Right atrium auricular region (tissue), 2 donors: Measurements from ENCODE around the gene KHK. TPM values are rescaled to one million over a fixed set of nuclear protein-coding genes. Genes with fewer than 3 reads are reported as not detected.

Source experiments
- DNase-seq: peaks from one replicate; pipeline ENCODE4 v3.0.0-alpha.2; 2019; ENCODE audit warnings: low spot score
- H3K27ac ChIP-seq, 2 donors: fragments of 200-600 bp; sonication (generic); 1 replicate in 1 of 2; 2 replicates in 1 of 2; pipeline ENCODE4 v1.5.1; 2016 to 2019
- H3K27me3 ChIP-seq, 2 donors: fragments of 200-600 bp; sonication (generic); one replicate each; pipeline versions ENCODE4 v1.5.1 to v1.6.0; 2017 to 2019
- H3K36me3 ChIP-seq: fragments of 200-600 bp; sonication (generic); one replicate; pipeline ENCODE4 v1.5.1; 2016
- H3K4me1 ChIP-seq, 2 donors: fragments of 200-600 bp; sonication (generic); one replicate each; pipeline versions ENCODE4 v1.5.1 to v1.6.0; 2017 to 2019
- H3K4me3 ChIP-seq, 2 donors: fragments of 200-600 bp; sonication (generic); 1 replicate in 1 of 2; 2 replicates in 1 of 2; pipeline ENCODE4 v1.5.1; 2017 to 2019; ENCODE audit warnings: mild to moderate bottlenecking in 1 of 2, moderate library complexity in 1 of 2
- H3K9me3 ChIP-seq, 2 donors: fragments of 200-600 bp; sonication (generic); one replicate each; pipeline ENCODE4 v1.5.1; 2019
- total RNA-seq, 2 donors: library from RNA; depleted of rRNA; stranded (reverse); fragments of >200 nt; gene quantifications; one replicate each; pipeline ENCODE4 v1.1.0, GENCODE V29; 2016
- TF ChIP-seq, protein P1 (sequence below), 2 donors: fragments of 200-600 bp; sonication (generic); IDR thresholded peaks; one replicate each; pipeline ENCODE4 v1.5.1; 2019; ENCODE audit warnings: antibody characterized with exemption in 2 of 2

The KHK gene
- total RNA-seq, 2 donors from 2014 or later = 0.82 to 1.7 TPM

GRCh38 chr2:27130396-27130795, 43.8 kb downstream of the KHK start:
- H3K36me3 ChIP-seq = peaks cover 34% of the 10 kb centered on the region
- TF ChIP-seq, protein P1, sequence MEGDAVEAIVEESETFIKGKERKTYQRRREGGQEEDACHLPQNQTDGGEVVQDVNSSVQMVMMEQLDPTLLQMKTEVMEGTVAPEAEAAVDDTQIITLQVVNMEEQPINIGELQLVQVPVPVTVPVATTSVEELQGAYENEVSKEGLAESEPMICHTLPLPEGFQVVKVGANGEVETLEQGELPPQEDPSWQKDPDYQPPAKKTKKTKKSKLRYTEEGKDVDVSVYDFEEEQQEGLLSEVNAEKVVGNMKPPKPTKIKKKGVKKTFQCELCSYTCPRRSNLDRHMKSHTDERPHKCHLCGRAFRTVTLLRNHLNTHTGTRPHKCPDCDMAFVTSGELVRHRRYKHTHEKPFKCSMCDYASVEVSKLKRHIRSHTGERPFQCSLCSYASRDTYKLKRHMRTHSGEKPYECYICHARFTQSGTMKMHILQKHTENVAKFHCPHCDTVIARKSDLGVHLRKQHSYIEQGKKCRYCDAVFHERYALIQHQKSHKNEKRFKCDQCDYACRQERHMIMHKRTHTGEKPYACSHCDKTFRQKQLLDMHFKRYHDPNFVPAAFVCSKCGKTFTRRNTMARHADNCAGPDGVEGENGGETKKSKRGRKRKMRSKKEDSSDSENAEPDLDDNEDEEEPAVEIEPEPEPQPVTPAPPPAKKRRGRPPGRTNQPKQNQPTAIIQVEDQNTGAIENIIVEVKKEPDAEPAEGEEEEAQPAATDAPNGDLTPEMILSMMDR (IDR thresholded peaks at IDR 0.05) = no peak
- no peak overlapping the region for H3K27ac ChIP-seq
- H3K9me3 ChIP-seq = no peaks in the 10 kb centered on the region
- no peaks in the 10 kb centered on the region for H3K27me3 ChIP-seq
- DNase-seq = no peak
- H3K4me3 ChIP-seq = no peak overlapping the region
- H3K4me1 ChIP-seq = peaks cover 0 to 23% of the 10 kb centered on the region in 2 donors

DNA sequence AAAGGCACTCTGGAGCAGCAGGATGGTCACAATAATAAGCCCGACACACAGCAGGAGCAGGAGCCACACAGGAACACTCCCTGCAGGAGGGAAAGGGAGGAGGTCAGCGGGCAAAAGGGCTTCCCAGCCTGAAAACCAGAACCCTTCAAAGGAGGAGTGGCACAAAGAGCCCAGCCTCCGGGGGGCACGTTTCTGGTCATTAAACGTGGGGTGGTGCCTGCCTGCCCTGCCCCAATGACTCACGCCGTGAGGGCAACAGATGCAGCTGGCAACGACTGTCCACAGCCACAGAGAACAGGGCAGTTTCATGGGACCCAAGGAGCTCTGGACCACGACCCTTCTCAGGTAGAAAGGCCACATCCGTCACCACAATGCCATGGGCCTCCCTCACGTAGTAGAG, 44.9 kb downstream of the KHK start:
- Histone ChIP-seq H3K27ac (no peak overlapping the region), H3K4me3 (no peak overlapping the region)
- TF ChIP-seq, protein P1 (IDR thresholded peaks at IDR 0.05) = no peak

GRCh38 chr2:27133195-27133875, 46.8 kb downstream of the KHK start:
- no peak for DNase-seq
- Histone ChIP-seq H3K4me3 (peak overlapping the region; percentile 99 to 100), H3K36me3 (peaks cover 34% of the 10 kb centered on the region), H3K4me1 (peaks cover 0 to 23% of the 10 kb centered on the region in 2 donors), H3K27me3 (no peaks in the 10 kb centered on the region), H3K27ac (peak overlapping the region; percentile 92), H3K9me3 (no peaks in the 10 kb centered on the region)
- TF ChIP-seq, protein P1 (IDR thresholded peaks at IDR 0.05) = no peak

More for the DNA sequence above, 44.9 kb downstream of the KHK start:
- H3K4me1 ChIP-seq = peaks cover 0 to 23% of the 10 kb centered on the region in 2 donors
- H3K36me3 ChIP-seq = peaks cover 34% of the 10 kb centered on the region
- no peaks in the 10 kb centered on the region for H3K9me3 ChIP-seq
- DNase-seq = no peak
- H3K27me3 ChIP-seq = no peaks in the 10 kb centered on the region

GRCh38 chr2:27133905-27134780, 47.6 kb downstream of the KHK start, which contains the start of gene PREB:
Gene PREB (minus strand): TSS chr2:27134636. CDS start chr2:27134421, 215 bp downstream.
- H3K4me3 ChIP-seq = peak within 1 kb of the TSS; percentile 99 to 100
- H3K36me3 ChIP-seq = peaks cover 34% of the 10 kb centered on the region
- TF ChIP-seq, protein P1 (IDR thresholded peaks at IDR 0.05) = peak in 1 of 2 donors; percentile 27
- H3K27ac ChIP-seq = peak within 1 kb of the TSS; percentile 92
- H3K27me3 ChIP-seq = no peaks in the 10 kb centered on the region
- peak; percentile 96 for DNase-seq
- peaks cover 0 to 23% of the 10 kb centered on the region in 2 donors for H3K4me1 ChIP-seq
- H3K9me3 ChIP-seq = no peaks in the 10 kb centered on the region

- Histone ChIP-seq H3K27me3 (no peaks in the 10 kb centered on the region), H3K36me3 (peaks cover 26% of the 10 kb centered on the region), H3K4me3 (peak overlapping the region in 1 of 2 donors; percentile 99), H3K27ac (peak overlapping the region; percentile 92), H3K9me3 (no peaks in the 10 kb centered on the region), H3K4me1 (peaks cover 0 to 23% of the 10 kb centered on the region in 2 donors)
- TF ChIP-seq, protein P1 (IDR thresholded peaks at IDR 0.05) = no peak
- no peak for DNase-seq
Measured at GRCh38 chr2:27134781-27135477, 48.4 kb downstream of the KHK start.
